Measurements from ENCODE around the gene CIPC.

CIPC gene

DNA sequence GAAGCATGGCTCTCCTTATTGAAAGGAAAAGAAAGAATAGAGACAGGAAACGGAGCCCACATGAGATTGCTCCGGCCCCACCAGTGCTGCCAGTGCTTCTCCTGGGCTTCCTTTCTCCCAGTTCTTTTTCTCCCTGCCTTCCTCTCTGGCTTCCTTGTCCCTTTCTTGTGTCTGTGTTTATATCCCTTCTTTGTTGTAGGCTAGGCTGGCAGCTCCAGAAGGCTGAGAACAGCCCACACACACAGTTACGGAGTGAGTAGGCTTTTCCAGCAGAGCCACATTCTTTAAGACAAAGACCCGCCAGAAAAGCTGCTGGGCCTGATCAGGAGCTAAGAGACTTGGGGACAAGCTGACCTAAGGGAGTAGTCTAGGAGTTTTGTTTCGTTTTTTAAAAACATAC lies 13.0 kb downstream of the CIPC start:
- Histone ChIP-seq H3K4me1 (ENCODE audit: insufficient read depth, low read length) (peaks cover 30% of the 10 kb centered on the region), H2AFZ (ENCODE audit: low read depth, low read length) (no peak overlapping the region), H3K36me3 (ENCODE audit: insufficient read depth, low read length) (peaks cover 47% of the 10 kb centered on the region), H3K27me3 (ENCODE audit: insufficient read depth, low read length) (no peaks in the 10 kb centered on the region), H3K9me3 (ENCODE audit: low read length) (no peaks in the 10 kb centered on the region), H3K4me3 (ENCODE audit: low read length) (no peak overlapping the region)

DNA sequence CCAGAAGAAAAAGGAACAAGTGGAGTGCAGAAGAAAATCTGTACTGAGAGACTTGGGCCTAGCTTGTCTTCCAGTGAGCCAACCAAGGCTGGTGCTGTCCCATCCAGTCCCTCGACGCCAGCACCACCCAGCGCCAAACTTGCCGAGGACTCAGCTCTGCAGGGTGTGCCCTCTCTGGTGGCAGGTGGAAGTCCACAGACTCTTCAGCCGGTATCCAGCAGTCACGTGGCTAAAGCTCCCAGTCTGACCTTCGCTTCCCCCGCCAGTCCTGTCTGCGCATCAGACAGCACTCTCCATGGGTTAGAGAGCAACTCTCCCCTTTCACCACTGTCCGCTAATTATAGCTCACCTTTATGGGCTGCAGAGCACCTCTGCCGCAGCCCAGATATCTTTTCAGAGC lies 15.6 kb downstream of the CIPC start:
- peaks cover 21% of the 10 kb centered on the region for H3K4me1 ChIP-seq (ENCODE audit: insufficient read depth, low read length)
- no peaks in the 10 kb centered on the region for H3K9me3 ChIP-seq (ENCODE audit: low read length)
- peaks cover 33% of the 10 kb centered on the region for H3K36me3 ChIP-seq (ENCODE audit: insufficient read depth, low read length)
- H3K27me3 ChIP-seq (ENCODE audit: insufficient read depth, low read length), result no peaks in the 10 kb centered on the region
- no peak overlapping the region for H2AFZ ChIP-seq (ENCODE audit: low read depth, low read length)
- H3K4me3 ChIP-seq (ENCODE audit: low read length), result no peak overlapping the region

DNA sequence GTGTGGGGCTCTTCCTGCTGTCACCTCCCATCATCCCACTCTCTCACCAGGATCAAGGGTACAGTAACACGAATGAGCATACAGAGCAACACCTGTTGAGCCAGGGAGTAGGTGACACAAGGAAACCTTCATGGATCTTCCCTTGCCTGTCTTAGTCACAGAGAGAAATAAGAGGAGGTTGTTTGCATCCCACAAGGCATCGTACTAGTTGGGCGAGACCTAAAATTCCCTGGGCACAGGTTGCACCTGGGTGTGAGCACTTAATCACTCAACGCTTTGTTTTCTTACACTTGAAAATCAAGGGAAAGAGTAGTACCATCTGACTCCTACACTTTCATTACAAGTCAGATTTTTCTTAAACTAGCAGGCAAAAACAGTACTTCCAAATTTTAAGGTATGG lies 16.6 kb downstream of the CIPC start:
- Histone ChIP-seq H3K9me3 (ENCODE audit: low read length) (no peaks in the 10 kb centered on the region), H3K27me3 (ENCODE audit: insufficient read depth, low read length) (no peaks in the 10 kb centered on the region), H3K36me3 (ENCODE audit: insufficient read depth, low read length) (peaks cover 33% of the 10 kb centered on the region), H3K4me3 (ENCODE audit: low read length) (no peak overlapping the region), H2AFZ (ENCODE audit: low read depth, low read length) (no peak overlapping the region), H3K4me1 (ENCODE audit: insufficient read depth, low read length) (peaks cover 21% of the 10 kb centered on the region)

DNA sequence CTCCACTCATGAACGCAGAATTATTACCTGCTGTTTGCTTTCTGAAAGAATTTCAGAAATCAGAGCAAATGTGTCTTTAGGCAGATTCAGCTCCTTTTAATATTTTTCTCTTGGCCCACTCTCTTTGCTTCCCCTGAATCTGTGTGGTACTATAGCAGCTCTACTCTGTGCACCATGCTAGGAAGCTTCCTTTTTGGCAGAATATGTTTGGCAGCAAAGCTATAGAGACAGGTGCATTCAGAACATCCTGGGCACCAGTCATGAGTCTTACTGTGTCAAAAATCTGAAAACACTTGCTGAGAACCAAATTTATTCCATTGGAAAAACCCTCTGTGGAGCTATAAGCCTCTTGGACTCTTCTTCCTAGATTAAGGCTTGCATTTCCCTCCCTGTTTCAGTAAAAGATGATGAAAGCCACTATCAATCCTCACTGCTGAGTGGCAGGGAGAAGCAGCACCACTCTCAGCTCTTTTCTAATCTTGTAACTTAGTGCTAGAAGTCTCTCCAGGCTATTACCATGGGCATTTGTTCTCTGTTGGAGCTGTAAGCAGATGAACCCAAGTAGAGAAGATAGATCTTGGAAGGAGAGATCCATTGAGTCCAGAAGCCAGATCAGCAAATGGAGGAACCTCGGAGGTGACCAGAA lies 18.2 kb downstream of the CIPC start:
- no peak overlapping the region for H3K4me3 ChIP-seq (ENCODE audit: low read length)

DNA sequence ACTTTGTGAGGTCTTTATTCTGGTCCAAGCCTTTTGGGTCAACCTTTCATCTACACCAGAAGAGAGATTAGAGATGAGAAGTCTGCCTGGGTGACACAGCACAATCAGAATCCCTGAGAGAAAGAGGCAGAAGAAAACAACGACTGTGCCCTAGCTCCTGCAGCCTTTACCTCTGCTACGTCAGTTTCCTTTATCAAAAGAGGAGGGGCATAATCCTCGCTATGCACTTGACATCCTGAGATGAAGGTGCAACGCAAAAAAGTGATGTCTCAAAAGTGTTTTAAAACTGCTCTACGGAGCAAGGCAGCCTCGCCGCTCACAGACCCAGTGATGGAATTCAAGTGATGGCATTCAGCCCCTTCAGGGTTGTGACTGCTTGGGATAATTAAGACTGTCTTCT lies 21.8 kb downstream of the CIPC start:
- H3K4me1 ChIP-seq (ENCODE audit: insufficient read depth, low read length), result peaks cover 16% of the 10 kb centered on the region
- no peaks in the 10 kb centered on the region for H3K9me3 ChIP-seq (ENCODE audit: low read length)
- peaks cover 10% of the 10 kb centered on the region for H3K36me3 ChIP-seq (ENCODE audit: insufficient read depth, low read length)
- no peaks in the 10 kb centered on the region for H3K27me3 ChIP-seq (ENCODE audit: insufficient read depth, low read length)
- no peak overlapping the region for H2AFZ ChIP-seq (ENCODE audit: low read depth, low read length)
- H3K4me3 ChIP-seq (ENCODE audit: low read length), result no peak overlapping the region

More for the DNA sequence above, 18.2 kb downstream of the CIPC start:
- Histone ChIP-seq H3K4me1 (ENCODE audit: insufficient read depth, low read length) (peaks cover 16% of the 10 kb centered on the region), H3K36me3 (ENCODE audit: insufficient read depth, low read length) (peaks cover 33% of the 10 kb centered on the region), H3K9me3 (ENCODE audit: low read length) (no peaks in the 10 kb centered on the region), H2AFZ (ENCODE audit: low read depth, low read length) (no peak overlapping the region), H3K27me3 (ENCODE audit: insufficient read depth, low read length) (no peaks in the 10 kb centered on the region)

DNA sequence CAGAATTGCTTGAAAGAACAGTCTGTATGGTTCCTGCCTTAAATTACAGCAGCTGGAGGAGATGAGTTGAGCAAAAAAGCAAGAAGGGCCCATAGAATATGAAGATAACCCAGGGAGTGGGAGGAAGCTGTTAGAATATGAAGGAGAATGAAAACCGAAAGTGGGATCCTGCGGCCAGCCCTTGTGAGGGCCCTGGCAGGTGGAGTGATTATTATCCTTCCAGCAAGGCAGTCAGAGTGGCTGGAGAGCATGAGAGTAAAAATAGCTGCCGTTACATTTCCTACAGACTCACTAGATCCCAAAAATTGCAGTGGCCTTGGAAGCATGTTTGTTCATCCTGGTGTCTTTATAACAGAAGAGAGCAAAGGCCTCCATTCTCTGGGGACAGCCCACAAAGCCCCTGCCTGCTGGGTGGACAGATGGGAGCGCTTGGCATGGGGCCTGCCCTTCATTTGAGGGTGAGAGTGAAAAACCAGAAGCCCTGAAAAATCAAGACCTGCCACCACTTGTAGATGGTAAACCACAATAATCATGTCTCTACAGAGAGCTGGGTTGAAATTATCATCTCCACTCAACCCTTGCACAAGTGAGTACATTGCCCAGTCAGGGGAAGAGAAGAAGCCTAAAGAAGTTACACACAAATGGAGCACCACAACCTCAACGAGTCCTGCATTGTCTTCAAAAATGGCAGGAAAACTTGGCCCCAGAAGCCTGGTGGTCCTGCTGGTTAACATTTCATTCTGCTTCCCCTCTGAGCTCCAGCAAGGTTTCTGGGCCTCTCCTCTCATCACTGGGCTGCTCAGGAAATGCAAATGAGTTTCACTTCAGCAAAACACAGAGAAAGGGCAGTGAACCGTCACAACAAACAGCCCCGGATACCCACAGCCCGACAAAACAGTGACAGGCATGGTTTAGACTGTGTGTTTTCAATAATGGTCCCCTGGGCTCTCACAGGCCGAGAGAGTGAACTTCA lies 23.0 kb downstream of the CIPC start:
- Histone ChIP-seq H3K9me3 (ENCODE audit: low read length) (no peaks in the 10 kb centered on the region), H3K36me3 (ENCODE audit: insufficient read depth, low read length) (peaks cover 5% of the 10 kb centered on the region), H3K4me3 (ENCODE audit: low read length) (no peak overlapping the region), H3K4me1 (ENCODE audit: insufficient read depth, low read length) (peaks cover 16% of the 10 kb centered on the region), H3K27me3 (ENCODE audit: insufficient read depth, low read length) (no peaks in the 10 kb centered on the region), H2AFZ (ENCODE audit: low read depth, low read length) (no peak overlapping the region)

DNA sequence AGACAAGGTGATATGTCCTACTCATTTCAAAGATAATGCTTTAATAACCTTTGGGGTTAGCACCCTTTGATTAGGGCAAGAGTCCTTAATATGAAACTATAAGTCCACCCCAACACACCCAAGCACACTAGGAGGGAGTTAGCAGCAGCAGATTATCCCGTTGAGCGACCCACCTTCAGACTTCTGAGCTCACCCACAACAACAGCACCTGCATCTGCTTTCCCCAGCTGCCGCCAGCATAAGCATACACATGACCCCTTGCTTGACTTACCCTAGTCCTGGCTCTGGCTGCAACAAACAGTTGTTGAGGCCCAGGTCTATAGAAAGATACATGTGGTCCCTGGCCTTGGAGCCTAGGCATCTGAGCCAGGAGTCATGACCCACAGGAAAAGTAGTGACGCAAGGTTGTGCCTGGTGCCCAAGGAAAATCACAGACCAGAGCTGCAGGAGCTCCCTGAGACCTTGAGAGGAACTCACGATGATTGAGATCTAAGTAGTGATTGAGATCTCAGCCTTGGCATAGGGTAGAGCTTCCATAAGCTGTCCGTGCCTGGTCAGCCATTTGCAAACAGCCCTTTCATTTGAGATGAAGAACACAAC lies 24.6 kb downstream of the CIPC start:
- peaks cover 16% of the 10 kb centered on the region for H3K4me1 ChIP-seq (ENCODE audit: insufficient read depth, low read length)
- H3K4me3 ChIP-seq (ENCODE audit: low read length), result no peak overlapping the region
- no peaks in the 10 kb centered on the region for H3K27me3 ChIP-seq (ENCODE audit: insufficient read depth, low read length)
- no peaks in the 10 kb centered on the region for H3K9me3 ChIP-seq (ENCODE audit: low read length)
- H3K36me3 ChIP-seq (ENCODE audit: insufficient read depth, low read length), result no peaks in the 10 kb centered on the region
- H2AFZ ChIP-seq (ENCODE audit: low read depth, low read length), result no peak overlapping the region

DNA sequence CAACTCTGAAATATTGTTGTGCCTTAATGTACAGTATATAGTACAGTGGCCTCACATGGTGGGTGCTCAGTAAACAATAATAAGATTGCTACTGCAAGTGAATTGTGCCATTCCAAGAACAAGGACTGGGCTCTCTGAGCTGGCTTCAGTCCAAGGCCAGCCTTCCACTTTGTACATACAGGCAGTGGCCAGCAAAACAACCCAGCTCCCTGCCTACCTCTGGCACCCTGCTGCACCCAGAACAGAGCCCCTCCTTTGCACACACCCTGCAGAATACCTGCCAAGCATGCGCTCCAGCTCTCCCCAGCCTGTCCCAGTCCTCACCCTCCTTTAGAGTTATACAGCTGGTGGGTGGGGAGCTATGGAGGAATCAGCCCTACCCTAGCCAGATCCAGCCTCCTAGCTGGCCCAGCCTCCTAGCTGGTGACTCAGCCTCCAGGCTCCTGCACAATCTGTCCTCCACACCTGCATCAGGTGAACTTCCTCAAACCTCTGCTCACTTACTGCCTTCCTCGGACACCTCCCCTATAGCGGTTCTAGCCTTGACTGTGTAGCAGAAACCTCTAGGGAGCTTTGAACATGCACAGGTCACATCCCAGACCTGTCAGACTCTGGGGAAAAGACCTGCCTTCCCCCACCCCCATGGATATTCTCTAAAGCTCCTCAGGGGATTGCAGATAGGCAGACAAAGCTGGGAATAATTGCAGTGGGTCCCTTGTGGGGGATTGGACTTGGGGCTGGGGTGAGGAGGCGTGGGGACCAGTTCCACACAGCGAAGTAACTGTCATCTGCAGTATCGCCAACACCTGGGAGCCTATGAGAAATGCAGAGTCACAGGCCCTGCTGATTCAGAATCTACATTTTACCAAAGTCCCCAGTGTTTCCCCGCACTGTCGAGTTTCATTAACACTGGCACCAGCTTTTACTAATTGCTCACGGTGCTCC lies 25.6 kb downstream of the CIPC start:
- H3K9me3 ChIP-seq (ENCODE audit: low read length), result no peaks in the 10 kb centered on the region
- H3K4me1 ChIP-seq (ENCODE audit: insufficient read depth, low read length), result peaks cover 16% of the 10 kb centered on the region
- no peak overlapping the region for H3K4me3 ChIP-seq (ENCODE audit: low read length)

DNA sequence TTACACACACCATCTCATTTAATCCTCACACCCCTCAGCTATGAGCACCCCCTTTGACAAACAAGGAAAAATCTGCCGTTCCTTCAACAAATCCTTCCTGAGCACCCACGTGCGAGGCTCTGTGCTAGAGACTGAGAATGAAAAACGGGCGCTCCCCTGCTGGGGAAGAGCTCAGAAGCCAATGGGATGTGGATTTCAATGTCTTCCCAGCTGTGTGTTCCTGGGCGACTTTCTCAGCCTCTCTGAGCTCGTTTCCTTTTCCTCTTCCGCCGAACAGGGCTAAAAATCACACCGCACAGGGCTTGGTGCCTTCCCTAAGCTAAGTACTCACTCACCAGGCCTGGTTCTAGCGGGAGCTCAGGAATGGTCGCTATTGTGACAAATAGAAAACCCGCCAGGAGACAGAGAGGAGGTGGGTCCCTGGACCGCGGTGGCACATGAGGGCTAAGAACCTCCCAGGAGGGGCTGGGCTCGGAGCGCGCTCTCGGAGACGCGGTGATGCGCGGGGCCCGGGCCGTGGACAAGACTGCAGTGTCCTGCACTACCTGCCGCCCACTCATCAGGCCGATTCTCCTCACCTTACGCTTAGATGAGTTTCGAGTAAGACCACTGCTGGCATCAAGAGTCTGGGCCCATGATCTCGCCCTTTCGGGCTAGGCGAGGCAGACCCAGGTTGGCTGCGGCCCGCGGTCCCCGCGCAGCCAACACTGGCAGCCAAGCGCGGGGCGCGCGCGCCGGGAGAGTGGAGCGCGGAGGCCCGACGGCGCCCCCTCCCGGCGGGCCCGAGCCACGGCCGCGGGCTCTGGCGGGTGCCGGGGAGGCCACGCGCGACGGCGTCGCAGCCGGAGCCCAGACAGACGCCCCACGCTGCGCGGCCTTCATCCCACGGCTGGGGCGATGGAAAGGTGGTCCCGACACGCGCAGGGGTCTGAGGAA lies 26.6 kb downstream of the CIPC start:
- Histone ChIP-seq H2AFZ (ENCODE audit: low read depth, low read length) (no peak overlapping the region), H3K4me1 (ENCODE audit: insufficient read depth, low read length) (peaks cover 16% of the 10 kb centered on the region), H3K36me3 (ENCODE audit: insufficient read depth, low read length) (no peaks in the 10 kb centered on the region), H3K27me3 (ENCODE audit: insufficient read depth, low read length) (no peaks in the 10 kb centered on the region), H3K4me3 (ENCODE audit: low read length) (peak overlapping the region; percentile 29), H3K9me3 (ENCODE audit: low read length) (no peaks in the 10 kb centered on the region)

More for the DNA sequence above, 25.6 kb downstream of the CIPC start:
- H2AFZ ChIP-seq (ENCODE audit: low read depth, low read length), result no peak overlapping the region
- H3K36me3 ChIP-seq (ENCODE audit: insufficient read depth, low read length), result no peaks in the 10 kb centered on the region
- no peaks in the 10 kb centered on the region for H3K27me3 ChIP-seq (ENCODE audit: insufficient read depth, low read length)

DNA sequence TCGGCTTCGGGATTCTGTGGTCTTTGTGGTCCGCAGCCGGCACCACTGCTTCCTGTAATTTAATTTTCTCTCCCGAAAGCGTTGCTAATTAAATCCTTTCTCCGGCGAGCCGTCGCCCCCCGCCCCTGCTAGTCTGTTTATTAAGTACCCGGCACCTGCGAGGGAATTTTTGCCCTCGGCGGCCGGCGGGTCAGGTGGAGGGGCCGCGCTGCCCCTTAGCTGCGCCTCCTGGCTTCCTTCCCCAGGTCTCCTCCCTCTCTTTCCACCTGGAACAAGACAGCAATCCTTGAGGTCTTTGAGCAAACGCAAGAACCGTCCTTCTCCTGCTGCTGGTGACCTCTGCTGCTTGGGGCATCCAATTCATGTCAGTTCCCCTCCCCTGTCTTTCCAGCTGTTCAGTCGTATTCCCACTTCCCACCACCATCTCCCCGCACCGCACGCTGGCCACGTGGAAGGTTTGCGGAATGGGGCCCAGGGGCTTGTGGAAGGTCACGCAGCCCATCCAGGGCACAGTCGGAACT lies 27.3 kb downstream of the CIPC start:
- H3K4me1 ChIP-seq (ENCODE audit: insufficient read depth, low read length), result peaks cover 16% of the 10 kb centered on the region
- H3K9me3 ChIP-seq (ENCODE audit: low read length), result no peaks in the 10 kb centered on the region
- no peak overlapping the region for H2AFZ ChIP-seq (ENCODE audit: low read depth, low read length)
- no peaks in the 10 kb centered on the region for H3K36me3 ChIP-seq (ENCODE audit: insufficient read depth, low read length)
- H3K4me3 ChIP-seq (ENCODE audit: low read length), result no peak overlapping the region
- no peaks in the 10 kb centered on the region for H3K27me3 ChIP-seq (ENCODE audit: insufficient read depth, low read length)

DNA sequence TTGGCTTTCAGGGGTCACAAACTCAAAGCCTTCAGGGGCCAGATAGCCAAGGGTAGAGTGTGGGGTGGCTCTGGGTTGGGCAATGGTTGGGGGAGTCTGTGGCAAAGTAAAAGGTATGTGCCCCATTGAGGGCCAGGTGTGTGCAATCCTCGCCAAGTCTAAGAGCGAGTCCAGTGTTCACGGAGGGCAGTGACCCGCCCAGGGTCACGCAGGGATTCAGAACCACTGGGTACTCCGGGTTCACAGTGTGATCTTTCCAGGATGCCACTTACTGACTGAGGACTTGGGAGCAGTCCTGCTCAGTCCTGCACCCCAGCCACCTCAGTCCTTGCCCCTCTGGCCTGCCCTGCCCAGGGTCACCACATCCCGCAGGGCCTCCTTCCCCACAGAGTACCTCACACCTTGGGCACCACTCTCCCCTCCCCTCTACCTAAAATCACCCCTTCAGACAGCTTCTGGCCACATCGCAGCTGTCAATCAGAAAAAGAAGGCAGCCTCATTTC lies 27.8 kb downstream of the CIPC start:
- Histone ChIP-seq H3K36me3 (ENCODE audit: insufficient read depth, low read length) (no peaks in the 10 kb centered on the region), H3K4me3 (ENCODE audit: low read length) (no peak overlapping the region), H3K9me3 (ENCODE audit: low read length) (no peaks in the 10 kb centered on the region), H3K27me3 (ENCODE audit: insufficient read depth, low read length) (no peaks in the 10 kb centered on the region), H2AFZ (ENCODE audit: low read depth, low read length) (no peak overlapping the region), H3K4me1 (ENCODE audit: insufficient read depth, low read length) (peaks cover 12% of the 10 kb centered on the region)

All from neuron (in vitro differentiated cells).